GM12892 (cell line): ENCODE measurements around the gene PPFIBP2.

Source experiments
- POLR2A ChIP-seq: IDR thresholded peaks from 2 replicates; pipeline ENCODE4 v1.6.1; 2011; ENCODE audit warnings: low read depth, low read length, control low read depth
- POLR2AphosphoS5 ChIP-seq: IDR thresholded peaks from 2 replicates; pipeline ENCODE4 v1.6.1; 2011; ENCODE audit warnings: low read depth, low read length, control low read depth

GRCh38 chr11:7688238-7688826 is 174.5 kb downstream of the PPFIBP2 start:
- TF ChIP-seq POLR2A (no peak), POLR2AphosphoS5 (no peak)
